NB4 (cell line): ENCODE measurements around the gene ZBED4.

Experiments
- CTCF ChIP-seq: IDR thresholded peaks from one replicate; pipeline ENCODE4 v1.5.1; 2012; ENCODE audit warnings: low read depth, low read length
- MAX ChIP-seq: IDR thresholded peaks from 2 replicates; pipeline ENCODE4 v1.6.1; 2011; ENCODE audit warnings: low read depth, low read length
- POLR2A ChIP-seq: IDR thresholded peaks from 2 replicates; pipeline ENCODE4 v1.6.1; 2011; ENCODE audit warnings: mild to moderate bottlenecking; ENCODE audit not compliant: insufficient read length; ENCODE audit errors: extremely low read depth

DNA sequence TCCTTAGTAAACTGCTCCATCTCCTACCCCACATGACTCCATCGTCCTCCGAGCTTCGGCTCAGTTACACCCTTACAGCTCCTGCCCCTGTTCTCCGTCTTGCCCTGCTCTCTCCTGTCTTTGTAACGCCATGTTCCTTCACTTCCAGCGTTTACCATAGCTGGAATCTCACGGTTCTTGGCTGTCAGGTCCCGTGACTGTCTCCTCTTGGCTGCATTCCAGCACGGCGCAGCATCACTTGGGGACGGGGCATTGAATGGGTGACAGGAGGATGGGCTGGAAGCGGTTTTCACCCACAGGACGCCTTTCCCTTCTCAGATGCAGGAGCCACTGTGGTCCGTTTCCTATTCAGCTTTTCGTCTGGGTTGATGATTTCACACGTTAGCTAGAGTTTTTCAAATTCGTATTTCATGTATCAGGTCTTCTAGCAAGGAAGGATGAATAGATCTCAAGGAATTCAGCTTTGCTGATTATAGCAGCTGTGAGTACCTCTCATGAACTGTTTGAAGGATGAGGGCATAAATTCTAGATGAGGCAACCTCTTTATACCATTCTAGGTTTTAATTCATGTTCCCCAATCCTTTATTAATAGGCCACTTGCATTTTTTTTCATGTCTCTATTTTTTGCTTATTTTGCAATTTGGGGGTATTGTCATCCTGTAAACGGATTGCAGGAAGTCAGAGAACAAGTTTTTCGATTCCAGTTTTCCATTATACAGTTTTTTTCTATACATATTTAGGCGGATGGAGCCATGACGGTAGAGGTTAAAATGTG lies 29.1 kb downstream of the ZBED4 start:
- no peak for TF ChIP-seq POLR2A
- TF ChIP-seq CTCF = no peak
- TF ChIP-seq MAX = no peak
